Mesendoderm (in vitro differentiated cells): ENCODE data around the gene RASSF4.

ENCODE experiments used
- DNase-seq: peaks from one replicate; pipeline ENCODE4 v3.0.0; 2013
- H2AK5ac ChIP-seq: 2 replicates; pipeline ENCODE4 v1.6.1; 2013; ENCODE audit warnings: low read length, inconsistent platforms
- H2BK120ac ChIP-seq: 2 replicates; pipeline ENCODE4 v1.6.1; 2013; ENCODE audit warnings: low read depth, mild to moderate bottlenecking, low read length, moderate library complexity, mixed read lengths
- H2BK15ac ChIP-seq: replicated peaks from 2 replicates; pipeline ENCODE4 v1.6.1; 2013; ENCODE audit warnings: low read depth, mild to moderate bottlenecking, moderate library complexity
- H2BK5ac ChIP-seq: 2 replicates; pipeline ENCODE4 v1.6.1; 2013; ENCODE audit warnings: low read length, inconsistent platforms
- H3K18ac ChIP-seq: 2 replicates; pipeline ENCODE4 v1.6.1; 2013; ENCODE audit warnings: mild to moderate bottlenecking, low read length, mixed read lengths
- H3K23ac ChIP-seq: one replicate; pipeline ENCODE4 v1.6.1; 2013; ENCODE audit warnings: low read length
- H3K27ac ChIP-seq: 2 replicates; pipeline ENCODE4 v1.5.1; 2013; ENCODE audit warnings: low read depth, mild to moderate bottlenecking, inconsistent platforms, low read length, moderate library complexity
- H3K27me3 ChIP-seq: 2 replicates; pipeline ENCODE4 v1.6.1; 2013; ENCODE audit warnings: low read length, control low read depth, mild to moderate bottlenecking, inconsistent platforms; ENCODE audit not compliant: insufficient read depth, poor library complexity
- H3K36me3 ChIP-seq: 2 replicates; pipeline ENCODE4 v1.6.1; 2013; ENCODE audit warnings: low read length, inconsistent platforms; ENCODE audit not compliant: control insufficient read depth, insufficient read depth
- H3K4ac ChIP-seq: one replicate; pipeline ENCODE4 v1.6.1; 2013; ENCODE audit warnings: low read depth, mild to moderate bottlenecking, low read length, moderate library complexity
- H3K4me1 ChIP-seq: 2 replicates; pipeline ENCODE4 v1.6.1; 2013; ENCODE audit warnings: low read depth, low read length, inconsistent platforms; ENCODE audit not compliant: control insufficient read depth
- H3K4me2 ChIP-seq: 2 replicates; pipeline ENCODE4 v1.6.1; 2013; ENCODE audit warnings: low read length
- H3K4me3 ChIP-seq: 2 replicates; pipeline ENCODE4 v1.5.1; 2013; ENCODE audit warnings: mild to moderate bottlenecking, low read length
- H3K56ac ChIP-seq: one replicate; pipeline ENCODE4 v1.6.1; 2013; ENCODE audit warnings: low read length
- H3K79me1 ChIP-seq: 2 replicates; pipeline ENCODE4 v1.6.1; 2013; ENCODE audit warnings: low read length, inconsistent platforms
- H3K79me2 ChIP-seq: 2 replicates; pipeline ENCODE4 v1.6.1; 2013; ENCODE audit warnings: mild to moderate bottlenecking, low read length; ENCODE audit not compliant: control insufficient read depth, insufficient read depth
- H3K9ac ChIP-seq: 2 replicates; pipeline ENCODE4 v1.6.1; 2013; ENCODE audit warnings: low read length, inconsistent platforms
- H4K5ac ChIP-seq: one replicate; pipeline ENCODE4 v1.6.1; 2013; ENCODE audit warnings: low read length
- H4K8ac ChIP-seq: one replicate; pipeline ENCODE4 v1.6.1; 2013; ENCODE audit warnings: low read depth, mild to moderate bottlenecking, control low read depth, low read length, moderate library complexity
- WGBS: extraction: QIAGEN DNeasy Blood & Tissue Kit; methylation state at CpG from one replicate; pipeline ENCODE4 v1.1.7; 2013; ENCODE audit warnings: low lambda C conversion rate, missing lambda C conversion rate; ENCODE audit not compliant: insufficient coverage; ENCODE audit errors: extremely low coverage; 5-methylcytosine and 5-hydroxymethylcytosine counted together

The RASSF4 gene

DNA sequence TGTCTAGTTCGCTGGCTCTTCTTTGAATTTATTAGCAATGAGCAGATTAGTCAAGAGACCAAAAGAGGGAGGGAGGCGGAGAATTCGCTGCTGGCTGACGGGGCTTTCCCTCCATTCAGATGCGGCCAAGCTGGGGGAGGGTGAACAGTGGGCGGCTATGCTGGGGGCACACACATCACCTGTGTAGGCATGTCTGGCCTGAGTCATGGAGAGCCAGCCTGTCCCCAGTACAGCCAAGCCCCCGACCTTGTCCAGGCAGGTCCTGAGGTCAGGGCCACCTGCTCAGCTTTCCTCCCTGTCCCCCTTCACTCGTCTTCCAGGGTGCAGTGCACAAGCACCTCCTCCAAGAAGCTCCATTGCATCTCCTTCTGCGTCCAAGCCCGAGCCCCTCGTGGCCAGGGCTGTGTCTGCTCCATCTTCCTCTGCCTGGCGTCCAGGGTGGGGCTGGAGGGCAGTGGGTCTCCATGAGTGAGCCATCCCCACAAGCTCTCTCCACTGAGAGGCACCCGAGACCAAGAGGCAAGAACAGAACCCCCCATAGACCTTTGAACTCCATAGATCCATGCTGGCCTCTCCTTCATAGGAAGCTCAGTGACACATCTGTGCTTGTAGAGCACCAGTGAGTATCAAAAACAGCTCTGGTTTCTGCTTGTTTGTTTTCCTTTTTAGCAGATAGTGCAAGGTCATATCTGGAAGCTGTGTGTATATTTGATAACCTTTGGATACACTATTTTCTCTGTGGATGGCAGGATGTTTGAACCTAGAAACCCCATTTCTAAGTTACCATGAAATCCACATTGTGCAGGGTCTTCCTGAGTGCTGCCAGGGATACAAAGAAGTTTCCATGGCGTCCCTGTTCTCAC, 20.9 kb downstream of the RASSF4 start:
- no peak for DNase-seq
- no peak overlapping the region for H3K56ac ChIP-seq
- no peak overlapping the region for H2BK15ac ChIP-seq
- H2BK5ac ChIP-seq, result no peak overlapping the region
- H3K4ac ChIP-seq, result no peak overlapping the region
- H3K4me1 ChIP-seq, result peaks cover 7% of the 10 kb centered on the region
- no CpG with 5 or more reads among the region's 14 CpGs for WGBS
- H3K79me1 ChIP-seq, result no peaks in the 10 kb centered on the region
- H3K9ac ChIP-seq, result no peak overlapping the region
- H2AK5ac ChIP-seq, result no peak overlapping the region
- no peak overlapping the region for H4K5ac ChIP-seq
- H3K4me3 ChIP-seq, result no peak overlapping the region
- no peak overlapping the region for H3K4me2 ChIP-seq
- no peaks in the 10 kb centered on the region for H3K27me3 ChIP-seq
- H3K36me3 ChIP-seq, result no peaks in the 10 kb centered on the region
- H3K18ac ChIP-seq, result no peak overlapping the region
- no peaks in the 10 kb centered on the region for H3K79me2 ChIP-seq
- no peak overlapping the region for H3K23ac ChIP-seq
- no peak overlapping the region for H2BK120ac ChIP-seq
- no peak overlapping the region for H4K8ac ChIP-seq
- H3K27ac ChIP-seq, result no peak overlapping the region

DNA sequence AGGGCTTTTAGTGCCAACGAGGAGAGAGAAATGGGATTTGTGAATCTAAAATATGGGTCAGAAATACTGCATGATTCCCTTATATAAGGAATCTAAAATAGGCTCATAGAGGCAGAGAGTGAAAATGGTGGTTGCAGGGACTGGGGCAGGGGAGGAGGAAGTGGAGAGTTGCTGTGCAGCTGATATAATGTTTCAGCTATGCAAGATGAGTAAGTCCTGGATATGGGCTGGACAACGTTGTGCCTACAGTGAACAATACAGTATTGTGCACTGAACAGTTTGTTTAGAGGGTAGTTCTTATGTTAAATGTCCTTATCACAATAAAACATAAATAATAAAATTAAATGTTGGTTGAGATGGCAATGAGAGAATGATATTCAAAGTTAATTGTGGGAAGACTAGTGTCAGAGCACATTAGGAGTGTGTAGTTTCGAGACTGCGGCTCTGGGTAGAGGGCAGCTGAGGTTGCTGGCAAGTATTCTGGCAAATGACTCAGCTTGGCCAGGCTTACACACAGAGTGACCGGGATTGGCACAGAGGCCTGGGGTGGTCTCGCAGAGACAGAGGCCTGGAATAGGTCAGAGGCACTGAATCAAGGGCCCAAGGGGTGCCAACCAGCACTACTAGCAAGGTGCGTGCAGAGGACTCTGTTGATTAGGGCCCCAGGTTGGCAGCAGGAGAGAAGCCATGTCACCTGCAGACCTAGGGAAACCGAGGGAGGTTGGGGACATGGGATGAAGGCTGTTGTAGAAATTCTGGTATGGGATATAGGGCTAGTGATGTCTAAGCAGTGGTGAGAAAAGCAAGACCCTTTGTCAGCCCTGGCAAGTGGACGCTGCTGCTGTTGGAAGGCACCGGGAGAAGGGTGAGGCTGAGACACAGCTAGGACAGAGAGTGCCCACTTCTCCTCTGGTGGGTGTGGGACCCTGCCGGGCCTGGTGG, 21.8 kb downstream of the RASSF4 start:
- H3K4me1 ChIP-seq, result peaks cover 9% of the 10 kb centered on the region
- DNase-seq, result no peak

DNA sequence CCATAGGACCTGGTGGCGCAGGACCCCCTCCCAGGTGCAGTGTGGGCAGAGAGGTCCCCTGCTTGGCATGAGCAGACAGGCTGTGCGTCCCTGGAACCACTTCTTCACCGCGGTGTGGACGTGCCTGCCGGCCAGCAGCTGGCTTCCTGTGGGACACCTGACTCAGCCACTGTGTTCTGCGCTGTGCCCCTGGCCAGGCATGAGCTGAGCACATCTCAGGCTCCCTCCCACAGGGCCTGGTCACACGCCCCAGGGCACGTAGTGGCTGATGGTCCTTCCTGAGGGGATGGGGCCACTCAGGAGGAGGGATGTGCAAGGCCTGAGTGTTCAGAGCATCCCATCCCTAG, 22.5 kb downstream of the RASSF4 start:
- Histone ChIP-seq H3K4me3 (no peak overlapping the region), H2BK120ac (no peak overlapping the region), H3K36me3 (no peaks in the 10 kb centered on the region), H4K5ac (no peak overlapping the region), H4K8ac (no peak overlapping the region), H2BK5ac (no peak overlapping the region), H3K79me2 (no peaks in the 10 kb centered on the region), H3K27ac (no peak overlapping the region), H3K4me2 (no peak overlapping the region), H3K4ac (no peak overlapping the region), H3K23ac (no peak overlapping the region), H2BK15ac (no peak overlapping the region), H2AK5ac (no peak overlapping the region), H3K27me3 (no peaks in the 10 kb centered on the region), H3K4me1 (peaks cover 9% of the 10 kb centered on the region), H3K9ac (no peak overlapping the region), H3K56ac (no peak overlapping the region), H3K79me1 (no peaks in the 10 kb centered on the region), H3K18ac (no peak overlapping the region)
- WGBS, result no CpG with 5 or more reads among the region's 9 CpGs
- no peak for DNase-seq

More for the DNA sequence above, 21.8 kb downstream of the RASSF4 start:
- H2BK5ac ChIP-seq, result no peak overlapping the region
- no peaks in the 10 kb centered on the region for H3K36me3 ChIP-seq
- no peak overlapping the region for H3K18ac ChIP-seq
- no CpG with 5 or more reads among the region's 11 CpGs for WGBS
- H3K4me3 ChIP-seq, result no peak overlapping the region
- H3K9ac ChIP-seq, result no peak overlapping the region
- no peaks in the 10 kb centered on the region for H3K79me2 ChIP-seq
- H2BK15ac ChIP-seq, result no peak overlapping the region
- no peak overlapping the region for H2AK5ac ChIP-seq
- H4K5ac ChIP-seq, result no peak overlapping the region
- H3K4ac ChIP-seq, result no peak overlapping the region
- no peak overlapping the region for H3K4me2 ChIP-seq
- H3K27me3 ChIP-seq, result no peaks in the 10 kb centered on the region
- H3K79me1 ChIP-seq, result no peaks in the 10 kb centered on the region
- no peak overlapping the region for H2BK120ac ChIP-seq
- no peak overlapping the region for H3K23ac ChIP-seq
- no peak overlapping the region for H4K8ac ChIP-seq
- H3K56ac ChIP-seq, result no peak overlapping the region
- no peak overlapping the region for H3K27ac ChIP-seq

DNA sequence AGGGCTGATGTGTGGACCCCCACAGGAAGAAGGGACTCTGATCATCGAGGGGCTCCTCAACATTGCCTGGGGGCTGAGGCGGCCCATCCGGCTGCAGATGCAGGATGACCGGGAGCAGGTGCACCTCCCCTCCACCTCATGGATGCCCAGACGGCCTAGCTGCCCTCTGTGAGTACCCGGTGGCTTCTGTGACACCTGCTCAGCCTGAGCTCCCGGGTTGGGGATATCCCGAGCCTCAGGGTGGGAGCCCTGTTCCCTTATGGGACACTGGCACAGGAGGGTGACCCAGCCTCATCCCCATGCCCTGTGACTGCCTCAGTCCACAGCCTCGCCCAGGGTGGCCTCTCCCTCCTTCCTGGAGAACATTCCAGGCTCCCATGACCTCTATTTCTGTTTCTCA, 22.9 kb downstream of the RASSF4 start:
- WGBS, result no CpG with 5 or more reads among the region's 9 CpGs
- H3K36me3 ChIP-seq, result no peaks in the 10 kb centered on the region
- no peak overlapping the region for H3K23ac ChIP-seq
- H2BK5ac ChIP-seq, result no peak overlapping the region
- peaks cover 9% of the 10 kb centered on the region for H3K4me1 ChIP-seq
- H3K4me2 ChIP-seq, result no peak overlapping the region
- no peaks in the 10 kb centered on the region for H3K79me1 ChIP-seq
- H3K4me3 ChIP-seq, result no peak overlapping the region
- H3K4ac ChIP-seq, result no peak overlapping the region
- H3K27me3 ChIP-seq, result no peaks in the 10 kb centered on the region
- no peak overlapping the region for H3K18ac ChIP-seq
- no peak overlapping the region for H4K8ac ChIP-seq
- no peak overlapping the region for H2BK15ac ChIP-seq
- H3K56ac ChIP-seq, result no peak overlapping the region
- H3K27ac ChIP-seq, result no peak overlapping the region
- H4K5ac ChIP-seq, result no peak overlapping the region
- no peak for DNase-seq
- H2BK120ac ChIP-seq, result no peak overlapping the region
- no peak overlapping the region for H2AK5ac ChIP-seq
- H3K79me2 ChIP-seq, result no peaks in the 10 kb centered on the region
- no peak overlapping the region for H3K9ac ChIP-seq

DNA sequence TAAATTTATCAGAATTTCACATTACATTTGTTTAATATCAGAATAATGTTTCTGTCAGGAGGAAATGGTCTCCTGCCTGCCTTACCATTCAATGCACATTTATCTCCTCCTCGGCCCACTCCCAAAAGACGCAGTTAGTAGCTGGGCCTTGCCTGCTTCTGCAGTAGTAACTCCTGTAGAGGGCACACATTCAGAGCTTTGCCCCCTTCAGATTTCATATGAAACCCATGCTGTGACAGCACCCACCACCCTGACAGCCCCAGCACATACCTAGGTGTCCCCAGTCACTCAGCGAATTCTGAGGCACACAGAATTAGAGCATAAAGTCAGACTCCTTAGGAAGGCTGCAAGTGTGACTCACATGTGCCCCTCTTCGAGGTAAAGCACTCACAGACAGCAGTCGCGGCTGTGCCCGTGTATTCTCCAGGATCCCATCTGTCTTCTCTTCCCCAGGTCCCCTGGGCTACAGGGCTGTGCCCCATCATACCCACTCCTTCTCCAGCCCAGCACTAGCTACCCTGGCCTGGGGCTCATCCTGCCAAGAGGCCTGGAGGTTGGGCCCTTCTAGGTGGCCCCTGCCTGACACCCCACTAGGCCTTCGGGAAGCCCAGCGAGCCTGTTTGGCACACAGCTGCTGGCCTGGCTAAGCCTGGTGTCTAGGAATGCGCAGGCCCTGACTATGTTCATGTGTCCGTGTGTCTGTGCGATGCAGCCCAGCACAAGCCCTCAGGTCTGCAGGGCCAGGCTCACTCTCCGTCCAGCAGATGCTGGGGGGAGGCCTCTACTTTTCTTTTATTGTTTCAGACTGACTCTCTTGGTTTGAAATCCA, 23.7 kb downstream of the RASSF4 start:
- Histone ChIP-seq H2BK120ac (no peak overlapping the region), H3K23ac (no peak overlapping the region), H3K56ac (no peak overlapping the region), H3K27me3 (no peaks in the 10 kb centered on the region), H3K9ac (no peak overlapping the region), H3K79me1 (no peaks in the 10 kb centered on the region), H3K79me2 (no peaks in the 10 kb centered on the region), H3K4me2 (no peak overlapping the region), H3K18ac (no peak overlapping the region), H3K4me3 (no peak overlapping the region), H4K5ac (no peak overlapping the region), H4K8ac (no peak overlapping the region), H2AK5ac (no peak overlapping the region), H2BK5ac (no peak overlapping the region), H3K27ac (no peak overlapping the region), H3K4ac (no peak overlapping the region), H2BK15ac (no peak overlapping the region), H3K4me1 (peaks cover 9% of the 10 kb centered on the region), H3K36me3 (no peaks in the 10 kb centered on the region)
- no CpG with 5 or more reads among the region's 13 CpGs for WGBS
- no peak for DNase-seq
